ENCODE results near the gene ID2.

DNA sequence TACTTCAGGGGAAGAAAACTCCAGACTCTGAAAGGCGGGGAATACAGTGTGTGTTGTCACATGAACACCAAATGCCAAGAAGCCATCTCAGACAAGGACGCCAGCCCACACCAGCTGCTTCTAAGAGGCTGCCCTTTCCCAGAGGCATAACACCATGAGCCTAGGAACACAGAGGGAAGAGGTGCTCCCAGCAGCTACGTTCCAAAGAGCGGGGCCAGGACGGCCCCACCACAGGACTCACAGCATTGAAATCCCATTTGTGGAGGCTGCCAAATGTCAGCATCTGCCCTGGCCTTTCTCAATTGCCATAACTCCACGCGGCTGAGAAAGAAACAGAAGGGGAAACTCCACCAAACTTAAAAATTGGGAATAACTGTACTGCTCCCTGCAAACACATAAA is 20.1 kb upstream of the ID2 start:
- TF ChIP-seq CHD1 (IDR thresholded peaks at IDR 0.05; ENCODE audit: low read depth, low read length) (no peak), POLR2A (IDR thresholded peaks at IDR 0.05; ENCODE audit: low read depth, low read length) (no peak), SIN3A (IDR thresholded peaks at IDR 0.05; ENCODE audit: low read depth, low read length) (no peak), EGR1 (IDR thresholded peaks at IDR 0.05; ENCODE audit: borderline replicate concordance in 1 of 2, low read depth in 2 of 2, low read length in 2 of 2) (no peak), SUZ12 (IDR thresholded peaks at IDR 0.05; ENCODE audit: unreplicated experiment) (no peak)
- TF ChIP-seq, protein P1, sequence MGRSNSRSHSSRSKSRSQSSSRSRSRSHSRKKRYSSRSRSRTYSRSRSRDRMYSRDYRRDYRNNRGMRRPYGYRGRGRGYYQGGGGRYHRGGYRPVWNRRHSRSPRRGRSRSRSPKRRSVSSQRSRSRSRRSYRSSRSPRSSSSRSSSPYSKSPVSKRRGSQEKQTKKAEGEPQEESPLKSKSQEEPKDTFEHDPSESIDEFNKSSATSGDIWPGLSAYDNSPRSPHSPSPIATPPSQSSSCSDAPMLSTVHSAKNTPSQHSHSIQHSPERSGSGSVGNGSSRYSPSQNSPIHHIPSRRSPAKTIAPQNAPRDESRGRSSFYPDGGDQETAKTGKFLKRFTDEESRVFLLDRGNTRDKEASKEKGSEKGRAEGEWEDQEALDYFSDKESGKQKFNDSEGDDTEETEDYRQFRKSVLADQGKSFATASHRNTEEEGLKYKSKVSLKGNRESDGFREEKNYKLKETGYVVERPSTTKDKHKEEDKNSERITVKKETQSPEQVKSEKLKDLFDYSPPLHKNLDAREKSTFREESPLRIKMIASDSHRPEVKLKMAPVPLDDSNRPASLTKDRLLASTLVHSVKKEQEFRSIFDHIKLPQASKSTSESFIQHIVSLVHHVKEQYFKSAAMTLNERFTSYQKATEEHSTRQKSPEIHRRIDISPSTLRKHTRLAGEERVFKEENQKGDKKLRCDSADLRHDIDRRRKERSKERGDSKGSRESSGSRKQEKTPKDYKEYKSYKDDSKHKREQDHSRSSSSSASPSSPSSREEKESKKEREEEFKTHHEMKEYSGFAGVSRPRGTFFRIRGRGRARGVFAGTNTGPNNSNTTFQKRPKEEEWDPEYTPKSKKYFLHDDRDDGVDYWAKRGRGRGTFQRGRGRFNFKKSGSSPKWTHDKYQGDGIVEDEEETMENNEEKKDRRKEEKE (IDR thresholded peaks at IDR 0.05), result no peak
- TF ChIP-seq, protein P2, sequence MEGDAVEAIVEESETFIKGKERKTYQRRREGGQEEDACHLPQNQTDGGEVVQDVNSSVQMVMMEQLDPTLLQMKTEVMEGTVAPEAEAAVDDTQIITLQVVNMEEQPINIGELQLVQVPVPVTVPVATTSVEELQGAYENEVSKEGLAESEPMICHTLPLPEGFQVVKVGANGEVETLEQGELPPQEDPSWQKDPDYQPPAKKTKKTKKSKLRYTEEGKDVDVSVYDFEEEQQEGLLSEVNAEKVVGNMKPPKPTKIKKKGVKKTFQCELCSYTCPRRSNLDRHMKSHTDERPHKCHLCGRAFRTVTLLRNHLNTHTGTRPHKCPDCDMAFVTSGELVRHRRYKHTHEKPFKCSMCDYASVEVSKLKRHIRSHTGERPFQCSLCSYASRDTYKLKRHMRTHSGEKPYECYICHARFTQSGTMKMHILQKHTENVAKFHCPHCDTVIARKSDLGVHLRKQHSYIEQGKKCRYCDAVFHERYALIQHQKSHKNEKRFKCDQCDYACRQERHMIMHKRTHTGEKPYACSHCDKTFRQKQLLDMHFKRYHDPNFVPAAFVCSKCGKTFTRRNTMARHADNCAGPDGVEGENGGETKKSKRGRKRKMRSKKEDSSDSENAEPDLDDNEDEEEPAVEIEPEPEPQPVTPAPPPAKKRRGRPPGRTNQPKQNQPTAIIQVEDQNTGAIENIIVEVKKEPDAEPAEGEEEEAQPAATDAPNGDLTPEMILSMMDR (IDR thresholded peaks at IDR 0.05 in 2 of 3, conservative IDR thresholded peaks at IDR 0.05 in 1 of 3; ENCODE audit: control insufficient read depth in 2 of 3, extremely low read depth in 1 of 3, insufficient read depth in 1 of 3, low read depth in 3 of 3, low read length in 3 of 3), result no peak

All from GM12878 (cell line).